GM10248 (cell line): ENCODE data around the gene ARHGEF17.
A peak's percentile ranks its signal among the peaks of the same experiment; 100 is the strongest.

Source experiments
- CTCF ChIA-PET: fragments of 300-600 bp; sonication (Branson Sonifier 250); formaldehyde crosslinking; extraction: SDS; loops from one replicate; lab custom pipeline; 2021; ENCODE audit warnings: antibody characterized with exemption; lab: Yijun Ruan, JAX
- POLR2A ChIA-PET: fragments of 350-650 bp; sonication (Branson Sonifier 250); formaldehyde crosslinking; extraction: SDS; loops from one replicate; lab custom pipeline; 2020; ENCODE audit warnings: antibody characterized with exemption; lab: Yijun Ruan, JAX
- DNase-seq: peaks from one replicate; pipeline ENCODE4 v3.0.0; 2012; ENCODE audit errors: extremely low spot score
- CTCF ChIP-seq: IDR thresholded peaks from 2 replicates; pipeline ENCODE4 v1.5.1; 2012; ENCODE audit warnings: mild to moderate bottlenecking, low read depth; ENCODE audit errors: extremely low read depth, missing control alignments, control extremely low read depth

ARHGEF17 gene

GRCh38 chr11:73306069-73306841, 1.8 kb upstream of the ARHGEF17 start:
- POLR2A ChIA-PET = no interaction called here
- TF ChIP-seq CTCF = no peak
- DNase-seq = no peak
- CTCF ChIA-PET = interaction anchor here (0.6 to 29.7 kb wide), 25 partner anchors 8 to 661 kb away, joined by 3 to 605 read pairs (median 4); no protein-coding TSS in a partner anchor

- POLR2A ChIA-PET = interaction anchor here (0.6 to 0.7 kb wide), 2 partner anchors 28 to 73 kb away, joined by 7 to 11 read pairs; no protein-coding TSS in a partner anchor
- CTCF ChIA-PET = interaction anchor here (0.6 to 29.7 kb wide), 27 partner anchors 9 to 662 kb away, joined by 3 to 605 read pairs (median 5); no protein-coding TSS in a partner anchor
- no peak for TF ChIP-seq CTCF
- DNase-seq = no peak
These were observed 1.1 kb upstream of the ARHGEF17 start for GRCh38 chr11:73306977-73307322.

DNA sequence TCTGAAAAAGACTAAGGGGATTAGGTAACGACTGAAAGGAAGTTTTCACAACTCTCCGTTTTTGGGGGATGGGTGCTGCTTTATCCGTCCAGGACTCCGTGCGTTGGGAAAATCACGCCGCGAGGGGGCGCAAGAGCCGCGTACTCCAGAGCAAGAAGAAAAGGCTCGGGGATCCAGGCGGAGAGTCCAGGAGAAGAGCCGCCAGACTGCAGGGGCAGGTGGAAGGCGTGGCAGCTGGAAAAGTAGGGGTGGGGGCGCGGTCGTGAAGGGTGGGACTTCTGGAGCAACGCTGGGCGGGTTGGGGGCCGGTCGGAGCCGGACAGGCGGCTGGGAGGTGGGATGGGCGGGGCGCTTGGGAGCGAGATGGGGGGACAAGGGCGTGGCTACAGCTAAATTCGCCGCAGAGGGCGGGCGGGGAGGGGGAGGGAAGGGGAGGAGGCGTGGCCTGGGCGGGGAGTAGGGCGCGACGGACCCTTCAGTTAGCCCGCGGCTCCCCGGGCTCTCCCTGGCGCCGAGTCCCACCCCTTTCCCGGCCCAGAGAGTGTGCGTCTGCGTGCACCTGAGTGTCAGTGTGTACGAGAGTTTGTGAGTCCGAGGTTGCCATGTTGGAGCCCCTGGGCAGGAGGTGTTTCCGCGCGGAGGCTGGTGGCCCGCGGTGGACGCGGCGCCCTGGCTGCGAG, 613 bp upstream of the ARHGEF17 start:
- DNase-seq = peak; percentile 95
- POLR2A ChIA-PET = interaction anchor here (0.6 to 0.7 kb wide), 2 partner anchors 27 to 72 kb away, joined by 7 to 11 read pairs; no protein-coding TSS in a partner anchor
- TF ChIP-seq CTCF = peak; percentile 89
- CTCF ChIA-PET = interaction anchor here (0.6 to 29.7 kb wide), 28 partner anchors 8 to 662 kb away, joined by 3 to 605 read pairs (median 4); no protein-coding TSS in a partner anchor

DNA sequence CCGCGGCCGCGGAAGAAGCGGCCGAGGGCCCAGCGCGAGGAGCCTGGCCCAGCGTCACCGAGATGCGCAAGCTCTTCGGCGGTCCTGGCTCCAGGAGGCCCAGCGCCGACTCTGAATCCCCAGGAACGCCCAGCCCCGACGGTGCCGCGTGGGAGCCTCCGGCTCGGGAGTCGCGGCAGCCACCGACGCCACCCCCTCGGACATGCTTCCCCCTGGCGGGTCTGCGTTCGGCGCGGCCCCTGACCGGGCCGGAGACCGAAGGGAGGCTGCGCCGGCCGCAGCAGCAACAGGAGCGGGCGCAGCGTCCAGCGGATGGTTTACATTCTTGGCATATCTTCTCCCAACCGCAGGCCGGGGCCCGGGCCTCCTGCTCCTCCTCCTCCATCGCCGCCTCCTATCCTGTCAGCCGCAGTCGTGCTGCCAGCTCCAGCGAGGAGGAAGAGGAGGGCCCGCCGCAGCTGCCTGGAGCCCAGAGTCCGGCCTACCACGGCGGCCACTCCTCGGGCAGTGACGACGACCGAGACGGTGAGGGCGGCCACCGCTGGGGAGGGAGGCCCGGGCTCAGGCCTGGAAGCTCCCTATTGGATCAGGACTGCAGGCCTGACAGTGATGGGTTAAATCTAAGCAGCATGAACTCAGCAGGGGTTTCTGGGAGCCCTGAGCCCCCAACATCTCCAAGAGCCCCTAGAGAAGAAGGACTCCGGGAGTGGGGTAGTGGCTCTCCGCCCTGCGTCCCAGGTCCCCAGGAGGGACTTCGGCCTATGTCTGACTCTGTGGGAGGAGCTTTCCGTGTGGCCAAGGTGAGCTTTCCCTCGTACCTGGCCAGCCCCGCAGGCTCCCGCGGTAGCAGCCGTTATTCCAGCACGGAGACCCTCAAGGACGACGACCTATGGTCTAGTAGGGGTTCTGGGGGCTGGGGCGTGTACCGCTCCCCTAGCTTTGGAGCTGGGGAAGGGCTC, 1.2 kb downstream of the ARHGEF17 start:
- no peak for DNase-seq
- no peak for TF ChIP-seq CTCF
- POLR2A ChIA-PET = no interaction called here

DNA sequence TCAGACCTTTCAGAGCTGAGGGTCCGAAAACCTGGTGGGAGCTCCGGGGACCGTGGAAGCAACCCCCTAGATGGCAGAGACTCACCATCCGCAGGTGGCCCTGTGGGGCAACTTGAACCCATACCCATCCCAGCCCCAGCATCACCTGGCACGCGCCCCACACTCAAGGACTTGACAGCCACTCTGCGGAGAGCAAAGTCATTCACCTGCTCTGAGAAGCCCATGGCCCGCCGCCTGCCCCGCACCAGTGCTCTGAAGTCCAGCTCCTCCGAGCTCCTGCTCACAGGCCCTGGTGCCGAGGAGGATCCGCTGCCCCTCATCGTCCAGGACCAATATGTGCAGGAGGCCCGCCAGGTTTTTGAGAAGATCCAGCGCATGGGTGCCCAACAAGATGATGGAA, 2.0 kb downstream of the ARHGEF17 start:
- CTCF ChIA-PET = interaction anchor here (1.9 to 29.7 kb wide), 6 partner anchors 16 to 83 kb away, joined by 5 to 605 read pairs (median 112); no protein-coding TSS in a partner anchor
- POLR2A ChIA-PET = no interaction called here
- no peak for TF ChIP-seq CTCF
- no peak for DNase-seq

More for the DNA sequence above, 1.2 kb downstream of the ARHGEF17 start:
- CTCF ChIA-PET = interaction anchor here (1.9 to 29.7 kb wide), 9 partner anchors 16 to 352 kb away, joined by 5 to 605 read pairs (median 15); no protein-coding TSS in a partner anchor
